Smooth muscle cell of the brain vasculature (primary cell): ENCODE data around the gene SNX13.

Experiments
- DNase-seq: peaks from one replicate; pipeline ENCODE4 v3.0.0-alpha.2; 2012; ENCODE audit warnings: low read depth, low spot score

Gene SNX13, protein sequence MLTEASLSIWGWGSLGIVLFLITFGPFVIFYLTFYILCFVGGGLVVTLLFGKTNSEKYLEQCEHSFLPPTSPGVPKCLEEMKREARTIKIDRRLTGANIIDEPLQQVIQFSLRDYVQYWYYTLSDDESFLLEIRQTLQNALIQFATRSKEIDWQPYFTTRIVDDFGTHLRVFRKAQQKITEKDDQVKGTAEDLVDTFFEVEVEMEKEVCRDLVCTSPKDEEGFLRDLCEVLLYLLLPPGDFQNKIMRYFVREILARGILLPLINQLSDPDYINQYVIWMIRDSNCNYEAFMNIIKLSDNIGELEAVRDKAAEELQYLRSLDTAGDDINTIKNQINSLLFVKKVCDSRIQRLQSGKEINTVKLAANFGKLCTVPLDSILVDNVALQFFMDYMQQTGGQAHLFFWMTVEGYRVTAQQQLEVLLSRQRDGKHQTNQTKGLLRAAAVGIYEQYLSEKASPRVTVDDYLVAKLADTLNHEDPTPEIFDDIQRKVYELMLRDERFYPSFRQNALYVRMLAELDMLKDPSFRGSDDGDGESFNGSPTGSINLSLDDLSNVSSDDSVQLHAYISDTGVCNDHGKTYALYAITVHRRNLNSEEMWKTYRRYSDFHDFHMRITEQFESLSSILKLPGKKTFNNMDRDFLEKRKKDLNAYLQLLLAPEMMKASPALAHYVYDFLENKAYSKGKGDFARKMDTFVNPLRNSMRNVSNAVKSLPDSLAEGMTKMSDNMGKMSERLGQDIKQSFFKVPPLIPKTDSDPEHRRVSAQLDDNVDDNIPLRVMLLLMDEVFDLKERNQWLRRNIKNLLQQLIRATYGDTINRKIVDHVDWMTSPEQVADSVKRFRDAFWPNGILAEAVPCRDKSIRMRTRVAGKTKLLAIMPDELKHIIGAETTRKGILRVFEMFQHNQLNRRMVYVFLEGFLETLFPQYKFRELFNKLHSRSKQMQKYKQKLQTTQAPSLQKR

GRCh38 chr7:17940302-17940883, at the start of gene SNX13:
Gene SNX13 (minus strand): TSS chr7:17940494. CDS start chr7:17940295, 199 bp downstream.
- DNase-seq: peak; percentile 76

GRCh38 chr7:17989546-17989945, 49.3 kb upstream of the SNX13 start:
- DNase-seq: no peak

GRCh38 chr7:17988858-17989257, 48.6 kb upstream of the SNX13 start:
- DNase-seq: no peak

DNA sequence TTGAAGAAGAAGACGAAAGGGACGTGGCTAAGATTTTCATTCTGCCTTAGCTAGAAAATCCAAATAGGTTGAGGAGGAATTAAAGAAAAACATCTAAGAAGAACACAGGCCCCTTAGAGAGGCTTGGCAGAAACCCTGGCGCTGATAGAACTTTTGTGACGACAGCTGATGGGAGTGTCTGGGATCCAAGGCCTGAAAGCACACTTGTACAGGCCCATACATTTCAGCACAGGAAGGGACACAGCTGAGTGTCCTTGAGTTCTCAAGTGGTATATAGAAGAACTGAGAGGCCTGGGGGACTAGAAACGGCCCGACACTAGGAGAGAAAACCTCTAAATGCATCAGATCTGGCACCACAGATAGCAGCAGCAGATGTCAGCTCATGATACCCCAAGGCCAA, 47.8 kb upstream of the SNX13 start:
- DNase-seq: no peak

DNA sequence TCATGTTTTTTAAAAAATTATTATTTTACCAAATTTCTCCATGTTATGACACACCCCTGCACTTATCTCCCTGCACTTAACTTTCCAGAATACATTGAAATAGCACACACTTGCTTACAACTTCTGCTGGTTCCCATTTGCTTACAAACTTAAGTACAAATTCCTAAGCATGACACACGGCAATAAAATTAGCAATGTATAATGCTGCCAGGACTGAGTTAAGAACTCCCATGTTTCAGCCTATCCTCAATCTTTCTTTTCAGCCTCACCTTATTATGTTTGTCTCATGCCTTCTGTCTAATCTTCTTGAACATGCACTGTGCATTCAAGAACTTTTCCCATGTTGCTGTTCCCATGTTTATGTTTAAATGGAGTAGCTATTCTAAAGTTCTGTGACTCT, 46.6 kb upstream of the SNX13 start:
- no peak for DNase-seq

DNA sequence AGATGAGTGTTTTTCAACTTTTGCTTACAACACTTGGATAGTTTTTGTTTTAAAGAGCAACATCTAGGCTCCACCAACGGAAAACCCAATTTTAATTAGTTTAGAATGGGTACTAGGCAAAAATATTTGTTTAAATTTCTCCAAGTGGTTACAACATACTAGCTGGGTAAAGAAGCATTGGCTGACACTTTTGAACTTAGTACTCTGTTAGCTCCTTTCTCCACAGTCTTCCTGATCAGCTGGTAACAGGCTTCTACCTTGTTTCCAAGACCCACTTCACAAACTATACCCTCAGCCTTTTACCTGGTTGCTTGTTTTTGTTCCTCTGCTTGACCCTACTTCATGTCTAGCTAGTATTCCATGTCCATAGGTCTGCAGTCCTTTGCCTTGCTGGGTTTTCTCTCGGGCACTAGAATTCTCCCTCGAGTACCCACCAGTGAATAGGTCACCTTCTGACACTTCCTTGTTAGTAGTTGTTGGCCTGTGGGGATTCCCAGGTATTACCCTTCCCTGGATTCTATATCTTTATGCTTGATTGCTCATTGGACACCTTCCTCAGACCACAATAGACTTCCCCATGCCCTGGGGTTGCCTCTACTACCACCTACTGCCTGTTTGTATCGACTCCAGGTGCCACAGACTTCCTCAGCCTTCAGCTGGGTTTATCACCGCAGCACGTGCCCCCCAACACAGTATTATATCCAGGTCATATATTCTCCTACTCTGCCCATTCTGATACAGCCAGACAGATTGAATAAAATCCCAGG, 45.4 kb upstream of the SNX13 start:
- DNase-seq: no peak

- DNase-seq: no peak
Measured at GRCh38 chr7:17984288-17984687, 44.0 kb upstream of the SNX13 start.

DNA sequence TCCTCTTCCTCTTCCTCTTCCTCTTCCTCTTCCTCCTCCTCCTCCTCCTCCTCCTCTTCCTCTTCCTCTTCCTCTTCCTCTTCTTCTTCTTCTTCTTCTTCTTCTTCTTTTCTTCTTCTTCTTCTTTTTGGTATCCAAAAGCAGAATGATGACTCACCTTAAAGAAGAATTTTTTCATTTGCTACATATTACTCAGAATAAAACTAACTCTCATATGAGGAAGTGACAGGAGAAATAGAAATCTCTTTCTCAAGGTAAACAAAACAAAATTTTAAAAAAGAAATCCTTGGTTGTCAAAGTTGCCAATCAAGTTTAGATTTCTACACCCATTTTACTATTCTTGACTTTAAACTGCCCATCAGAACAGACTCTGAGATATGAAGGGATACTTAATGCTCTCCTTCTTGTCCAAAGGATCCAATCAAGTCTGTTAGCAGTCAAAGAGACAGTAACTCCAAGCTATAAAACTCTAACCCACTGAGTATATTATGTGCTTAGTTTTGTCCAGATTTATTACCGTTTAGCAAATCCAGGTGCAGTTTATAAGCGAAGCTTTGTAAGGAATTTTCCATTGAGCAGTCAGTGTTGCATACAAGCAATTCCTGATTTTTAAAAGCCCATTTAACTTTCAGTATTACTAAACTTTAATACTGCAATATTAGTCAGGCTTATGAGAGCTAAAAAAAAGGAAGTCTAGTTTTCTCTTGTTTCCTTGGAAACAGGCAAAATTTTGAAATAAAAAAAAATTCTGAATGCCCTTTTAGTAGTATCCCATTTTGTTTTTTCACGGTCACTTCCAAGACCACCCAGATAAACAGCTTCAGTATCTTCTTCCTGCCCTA, 43.1 kb upstream of the SNX13 start:
- DNase-seq: no peak

DNA sequence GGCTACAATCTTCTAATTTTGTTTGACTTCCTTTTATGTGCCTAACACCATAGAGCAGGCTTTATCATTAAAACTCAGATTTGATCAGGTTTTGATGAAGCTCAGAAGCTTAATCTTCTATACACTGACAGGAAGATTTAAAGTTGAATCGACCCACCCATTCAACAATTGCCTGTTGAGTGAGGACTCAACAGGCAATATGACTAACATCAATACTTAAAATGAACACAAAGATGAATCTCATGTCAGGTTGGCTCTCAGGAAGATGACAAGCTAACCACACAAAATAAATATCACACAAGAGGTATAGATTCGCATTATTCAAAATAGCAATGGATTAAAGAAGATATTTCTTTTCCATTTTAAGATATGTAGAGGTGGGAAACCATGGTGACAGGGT, 36.7 kb upstream of the SNX13 start:
- no peak for DNase-seq

GRCh38 chr7:17971411-17971810, 31.1 kb upstream of the SNX13 start:
- DNase-seq: no peak

DNA sequence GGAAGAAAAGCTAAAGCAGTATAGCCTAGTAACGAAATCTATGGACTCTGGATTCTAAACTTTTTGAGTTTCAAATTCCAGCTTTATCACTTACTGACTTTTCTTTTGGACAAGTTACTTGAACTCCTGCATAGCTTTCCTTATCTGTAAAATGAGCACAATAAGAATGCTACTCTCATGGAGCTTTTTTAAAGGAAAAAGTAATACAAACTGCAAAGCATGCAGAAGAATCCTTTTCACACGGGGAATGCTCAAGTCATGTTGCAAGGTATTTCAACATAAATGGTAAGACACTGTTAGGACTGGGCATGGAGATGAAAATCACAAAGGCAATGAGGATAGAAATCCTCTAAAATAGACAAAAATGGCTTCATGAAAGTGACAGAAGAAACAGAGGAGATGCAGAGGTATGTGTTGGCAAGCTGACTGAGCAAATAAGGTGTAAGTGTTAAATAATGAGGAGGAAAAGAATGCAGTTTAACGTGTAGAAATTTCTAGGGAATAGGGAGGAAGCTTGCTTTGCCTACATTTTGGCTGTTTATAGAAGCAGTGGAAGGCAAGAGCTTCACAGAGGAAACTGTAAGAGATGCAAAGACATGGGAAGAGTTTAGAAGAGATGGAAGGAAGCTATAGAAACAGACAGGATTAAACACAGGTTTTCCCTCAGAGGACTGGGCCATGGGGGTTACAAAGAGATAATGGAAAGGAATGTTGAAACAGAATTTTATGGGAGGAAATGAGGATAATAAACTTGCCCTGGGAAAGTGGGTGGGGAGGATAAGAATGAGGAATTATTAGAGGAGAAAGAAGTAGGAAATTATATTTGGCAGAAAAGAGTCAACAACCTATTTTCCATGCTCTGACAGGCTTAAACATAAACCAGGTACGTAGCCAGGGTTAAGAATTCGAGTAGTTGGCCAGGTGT, 28.8 kb upstream of the SNX13 start:
- no peak for DNase-seq

DNA sequence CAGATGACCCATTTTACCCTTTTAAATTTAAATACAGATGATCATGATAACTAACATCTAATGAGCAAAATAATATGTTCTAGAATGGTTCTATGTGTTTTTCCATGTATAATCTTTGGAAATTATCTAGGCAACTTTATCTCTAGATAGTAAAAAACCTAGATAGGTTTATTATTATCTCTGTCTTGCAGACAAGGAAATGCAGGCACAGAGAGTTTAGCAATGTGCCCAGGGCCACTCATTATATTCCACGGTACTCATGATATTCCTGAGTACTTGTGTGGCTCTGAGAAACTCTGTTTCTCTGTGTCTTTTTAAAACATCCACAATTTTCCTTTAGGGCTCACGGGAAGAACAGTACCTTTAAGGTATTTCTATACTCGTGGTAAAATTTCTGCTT, 26.4 kb upstream of the SNX13 start:
- DNase-seq: no peak

DNA sequence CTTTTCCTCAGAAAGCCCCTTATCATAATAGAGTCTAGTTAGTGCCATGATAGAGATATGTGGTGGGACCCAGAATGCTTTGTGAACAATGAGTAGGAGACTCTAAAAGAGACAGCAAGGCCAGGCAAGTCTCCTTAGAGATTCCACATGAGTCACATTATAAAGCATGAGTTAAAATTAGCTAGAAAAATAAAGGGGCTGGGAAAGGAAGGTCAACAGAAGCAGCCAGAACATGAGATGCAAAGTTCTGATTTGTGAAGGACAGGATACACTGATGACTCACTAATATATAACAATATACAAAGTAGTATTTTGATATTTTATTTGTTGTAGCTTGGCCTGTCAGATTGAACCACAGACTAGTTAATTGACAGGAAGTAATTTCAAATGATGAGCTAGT, 25.3 kb upstream of the SNX13 start:
- no peak for DNase-seq

- no peak for DNase-seq
Measured at GRCh38 chr7:17963281-17963680, 23.0 kb upstream of the SNX13 start.

- no peak for DNase-seq
Measured at GRCh38 chr7:17962652-17963051, 22.4 kb upstream of the SNX13 start.

DNA sequence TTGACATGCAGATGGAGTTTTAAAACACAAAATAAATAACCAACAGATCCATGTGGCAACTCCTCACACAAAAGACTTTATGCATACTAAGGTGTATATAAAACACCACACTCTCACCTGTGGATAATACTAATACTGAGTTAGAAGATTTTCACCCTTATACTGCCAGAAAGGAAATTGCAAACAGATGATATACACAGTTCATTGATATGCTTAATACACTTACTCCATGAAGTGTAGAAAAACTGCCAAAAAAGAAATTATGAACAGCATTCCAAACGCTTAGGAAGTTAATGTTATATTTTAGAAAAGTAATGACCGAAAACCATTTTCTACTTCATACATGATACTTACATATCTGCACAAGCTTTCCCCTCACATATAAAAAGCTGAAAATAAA, 17.6 kb upstream of the SNX13 start:
- no peak for DNase-seq

- no peak for DNase-seq
Measured at GRCh38 chr7:17952387-17952786, 12.1 kb upstream of the SNX13 start.

- no peak for DNase-seq
Measured at GRCh38 chr7:17951742-17952254, 11.5 kb upstream of the SNX13 start.

DNA sequence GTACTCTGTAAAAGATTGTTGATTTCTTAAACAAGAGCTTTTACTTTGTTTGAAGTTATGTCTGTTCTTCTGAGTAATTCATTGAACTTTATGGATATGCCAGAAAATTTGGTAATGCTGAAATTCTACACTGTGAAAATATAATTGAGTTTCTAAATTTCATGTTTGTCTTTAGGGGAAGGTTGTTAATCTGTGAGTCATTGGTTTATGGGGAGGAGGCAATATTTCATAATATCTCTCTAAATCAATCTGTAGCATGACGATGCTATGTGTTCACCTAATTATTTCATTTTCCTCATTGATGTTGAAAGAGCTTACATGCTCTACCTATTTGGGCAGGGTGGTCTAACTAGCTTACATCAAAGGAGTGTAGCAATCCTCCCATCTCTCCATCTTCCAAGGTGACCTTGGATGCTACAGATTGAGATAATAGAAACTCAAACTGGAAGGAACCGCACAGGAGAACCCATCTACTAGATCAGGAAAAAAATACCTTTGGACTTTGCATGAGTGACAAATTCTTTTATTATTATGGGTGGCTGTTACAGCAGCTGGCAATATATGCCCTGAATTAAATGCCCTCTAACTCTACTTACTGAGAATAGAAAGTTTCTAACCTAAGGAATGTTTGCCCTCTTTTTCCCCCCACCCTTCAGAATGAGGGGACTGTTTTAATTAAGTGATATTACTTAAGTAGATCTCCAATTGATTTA, 8.4 kb upstream of the SNX13 start:
- DNase-seq: no peak
